ENCODE data around the gene CDR2. TPM values are rescaled to one million over a fixed set of nuclear protein-coding genes. Genes with fewer than 3 reads are reported as not detected.

CDR2 gene
- total and polyA plus RNA-seq, 2 of the 13 experiments (the other 11 are each of a cell fraction or from before 2014, with no cell fraction given): 59.0 to 78.9 TPM

GRCh38 chr16:22375117-22375962, 921 bp upstream of the CDR2 start (continued):
- TF ChIP-seq CSRNP2 (CRISPR knock-in tag; conservative IDR thresholded peaks at IDR 0.05; ENCODE audit: low read depth): no peak
- TF ChIP-seq ZSCAN29 (CRISPR knock-in tag; conservative IDR thresholded peaks at IDR 0.05): peak; percentile 89; the same call in 1 of the 2 replicates
- TF ChIP-seq GZF1 (CRISPR knock-in tag; IDR thresholded peaks at IDR 0.05): 0 out of 2 replicates have a peak, but pooled peaks have one; percentile 6
- TF ChIP-seq TIGD3 (CRISPR knock-in tag; IDR thresholded peaks at IDR 0.05; ENCODE audit: borderline replicate concordance): no peak
- TF ChIP-seq AHDC1 (CRISPR knock-in tag; IDR thresholded peaks at IDR 0.05; ENCODE audit: borderline replicate concordance): no peak
- TF ChIP-seq ZNF792 (CRISPR knock-in tag; IDR thresholded peaks at IDR 0.05): no peak
- TF ChIP-seq XRCC5 (optimal IDR thresholded peaks at IDR 0.05; ENCODE audit: low read length): no peak
- TF ChIP-seq ZFP37 (CRISPR knock-in tag; IDR thresholded peaks at IDR 0.05; ENCODE audit: borderline replicate concordance): no peak
- no peak for TF ChIP-seq TCF7L2 (IDR thresholded peaks at IDR 0.05; ENCODE audit: low read depth, low read length)
- no peak for TF ChIP-seq NBN (conservative IDR thresholded peaks at IDR 0.05)
- no peak for TF ChIP-seq ZNF629 (CRISPR knock-in tag; conservative IDR thresholded peaks at IDR 0.05)
- TF ChIP-seq FOXK2 (IDR thresholded peaks at IDR 0.05): no peak
- 0 out of 2 replicates have a peak, but pooled peaks have one; percentile 84 for TF ChIP-seq DMTF1 (CRISPR knock-in tag; IDR thresholded peaks at IDR 0.05)
- TF ChIP-seq HOXA3 (CRISPR knock-in tag; IDR thresholded peaks at IDR 0.05): 0 out of 2 replicates have a peak, but pooled peaks have one; percentile 11
- no peak for TF ChIP-seq HMG20B (CRISPR knock-in tag; conservative IDR thresholded peaks at IDR 0.05)
- TF ChIP-seq PAWR (CRISPR knock-in tag; IDR thresholded peaks at IDR 0.05; ENCODE audit: borderline replicate concordance): peak; percentile 37
- TF ChIP-seq SMC3 (IDR thresholded peaks at IDR 0.05; ENCODE audit: low read length): no peak
- no peak for TF ChIP-seq SNAPC2 (CRISPR knock-in tag; IDR thresholded peaks at IDR 0.05)
- TF ChIP-seq ZNF343 (CRISPR knock-in tag; IDR thresholded peaks at IDR 0.05): 0 out of 2 replicates have a peak, but pooled peaks have one; percentile 28

Data from HepG2 (cell line).